GM21529 (cell line): ENCODE results near the gene CPT1B.
"Not testable (repeated sequence)": the region's sequence is repeated elsewhere in the genome, so short reads cannot be mapped to it uniquely, and the experiment has no call there.

Experiments
- ATAC-seq: cut with Tn5 transposase; IDR thresholded peaks from one replicate; pipeline ENCODE4 v1.9.1; 2021; ENCODE audit not compliant: unreplicated experiment

The CPT1B gene

GRCh38 chr22:50547263-50547985 is 30.8 kb downstream of the CPT1B start:
- ATAC-seq, result no peak

DNA sequence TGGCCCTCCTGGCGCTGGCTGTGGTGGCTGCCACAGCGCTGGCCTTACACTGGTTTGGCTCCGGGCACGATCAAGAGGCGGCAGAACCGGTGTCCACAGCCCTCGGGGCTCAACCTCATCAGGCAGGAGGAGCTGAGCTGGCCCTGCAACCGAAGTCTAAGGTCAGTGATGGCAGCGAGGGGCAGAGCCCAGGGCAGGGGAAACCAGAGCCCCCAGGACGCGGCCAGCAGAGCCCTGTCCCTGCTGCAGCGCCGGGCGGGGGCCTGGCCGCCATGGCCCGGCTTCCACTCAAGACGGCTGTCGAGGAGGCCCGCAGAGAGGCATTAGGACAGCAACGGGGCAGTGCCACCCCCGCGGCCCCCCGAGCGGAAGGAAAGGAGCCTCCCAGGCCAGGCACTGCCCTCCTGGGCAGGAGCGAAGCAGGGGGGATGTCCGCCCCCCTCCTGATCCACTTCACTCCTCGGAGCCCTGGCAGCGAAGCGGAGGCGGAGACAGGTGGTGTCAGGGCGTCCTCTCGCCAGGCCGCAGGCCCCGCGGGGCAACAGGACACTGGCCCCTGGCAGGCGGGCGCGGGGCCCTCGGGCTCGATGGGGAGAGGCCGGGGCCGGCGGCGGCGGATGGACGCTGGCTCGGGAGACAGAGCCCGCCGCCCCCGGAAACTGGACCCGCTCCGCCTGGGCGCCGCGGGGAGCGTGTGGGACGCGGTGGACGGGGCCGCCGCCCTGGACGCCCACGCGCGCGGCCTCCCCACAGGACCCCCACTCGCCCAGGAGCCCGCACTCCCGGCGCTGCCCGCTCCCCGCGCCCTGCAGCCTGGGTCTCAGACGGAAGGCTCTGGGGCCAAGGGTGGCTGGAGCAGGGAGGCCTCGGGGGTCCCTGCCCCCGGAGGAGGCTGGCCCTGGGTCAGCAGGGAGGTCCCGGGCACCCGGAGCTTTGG is 31.6 kb downstream of the CPT1B start:
- ATAC-seq, result no peak

GRCh38 chr22:50545522-50546325 is 32.5 kb downstream of the CPT1B start, which contains the start of gene KLHDC7B:
KLHDC7B (plus strand) TSS chr22:50545899; CDS start chr22:50546244, 345 bp downstream.
- no peak for ATAC-seq

GRCh38 chr22:50544746-50545253 is 33.4 kb downstream of the CPT1B start:
- no peak for ATAC-seq

DNA sequence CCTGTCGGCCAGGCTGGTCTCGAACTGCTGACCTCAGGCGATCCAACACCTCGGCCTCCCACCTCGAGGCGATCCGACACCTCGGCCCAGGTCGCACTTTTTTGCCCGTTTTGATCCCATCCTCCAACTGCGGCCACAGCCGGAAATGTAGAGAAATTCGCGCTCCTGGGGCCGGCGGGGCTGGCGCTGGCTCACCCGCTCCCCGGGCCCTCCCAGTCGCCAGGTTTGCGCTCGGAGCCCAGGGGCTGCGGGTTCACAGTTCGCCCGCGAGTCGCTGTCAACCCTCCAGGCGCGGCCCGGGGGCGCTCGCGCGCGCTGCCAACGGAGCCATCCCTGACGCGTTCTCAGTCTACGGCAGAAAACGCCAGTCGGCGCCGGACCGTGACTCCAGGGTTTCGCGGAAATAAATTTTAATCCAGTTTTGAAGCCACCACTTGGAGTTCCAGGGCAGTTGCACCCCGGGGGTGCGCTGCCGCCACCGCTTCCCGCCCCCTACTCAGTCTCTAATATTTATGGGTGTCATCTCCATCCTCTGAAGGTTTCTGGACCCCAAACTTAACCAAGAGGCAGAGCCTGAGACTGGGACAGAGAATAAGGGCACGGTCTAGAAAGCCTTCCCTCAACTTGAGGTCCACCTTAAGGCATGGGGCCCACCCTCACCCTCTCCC is 34.0 kb downstream of the CPT1B start:
- ATAC-seq, result no peak

- no peak for ATAC-seq
Measured at GRCh38 chr22:50542416-50542927, 35.8 kb downstream of the CPT1B start.

DNA sequence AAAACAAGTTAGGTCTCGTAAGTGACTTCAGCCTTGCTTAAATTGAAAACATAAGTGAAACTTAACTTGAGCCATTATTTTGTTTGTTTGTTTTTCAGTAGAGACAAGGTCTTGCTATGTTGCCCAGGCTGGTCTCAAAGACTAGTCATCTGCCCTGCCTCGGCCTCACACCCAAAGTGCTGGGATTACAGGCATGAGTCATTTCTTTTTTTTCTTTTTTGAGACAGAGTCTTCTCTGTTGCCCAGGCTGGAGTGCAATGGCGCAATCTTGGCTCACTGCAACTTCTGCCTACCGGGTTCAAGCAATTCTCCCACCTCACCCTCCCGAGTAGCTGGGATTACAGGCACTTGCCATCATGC is 36.6 kb downstream of the CPT1B start:
- not testable (repeated sequence) for ATAC-seq

GRCh38 chr22:50540381-50540780 is 37.8 kb downstream of the CPT1B start:
- no peak for ATAC-seq

- ATAC-seq, result no peak
Measured at GRCh38 chr22:50537765-50538164, 40.5 kb downstream of the CPT1B start.

GRCh38 chr22:50536226-50536625 is 42.0 kb downstream of the CPT1B start:
- ATAC-seq, result no peak

DNA sequence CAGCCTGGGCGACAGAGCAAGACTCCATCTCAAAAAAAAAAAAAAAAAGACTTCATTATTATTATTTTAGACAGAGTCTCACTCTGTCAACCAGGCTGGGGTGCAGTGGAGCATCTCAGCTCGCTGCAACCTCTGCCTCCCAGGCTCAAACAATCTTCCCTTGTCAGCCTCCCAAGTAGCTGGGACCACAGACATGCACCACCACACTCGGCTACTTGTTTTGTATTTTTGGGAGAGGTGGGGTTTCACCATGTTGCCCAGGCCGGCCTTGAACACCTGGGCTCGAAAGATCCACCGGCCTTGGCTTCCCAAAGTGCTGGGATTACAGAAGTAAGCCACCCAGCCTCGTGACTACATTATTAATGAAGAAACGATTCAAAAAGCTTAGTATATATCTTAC is 43.1 kb downstream of the CPT1B start:
- ATAC-seq, result no peak

DNA sequence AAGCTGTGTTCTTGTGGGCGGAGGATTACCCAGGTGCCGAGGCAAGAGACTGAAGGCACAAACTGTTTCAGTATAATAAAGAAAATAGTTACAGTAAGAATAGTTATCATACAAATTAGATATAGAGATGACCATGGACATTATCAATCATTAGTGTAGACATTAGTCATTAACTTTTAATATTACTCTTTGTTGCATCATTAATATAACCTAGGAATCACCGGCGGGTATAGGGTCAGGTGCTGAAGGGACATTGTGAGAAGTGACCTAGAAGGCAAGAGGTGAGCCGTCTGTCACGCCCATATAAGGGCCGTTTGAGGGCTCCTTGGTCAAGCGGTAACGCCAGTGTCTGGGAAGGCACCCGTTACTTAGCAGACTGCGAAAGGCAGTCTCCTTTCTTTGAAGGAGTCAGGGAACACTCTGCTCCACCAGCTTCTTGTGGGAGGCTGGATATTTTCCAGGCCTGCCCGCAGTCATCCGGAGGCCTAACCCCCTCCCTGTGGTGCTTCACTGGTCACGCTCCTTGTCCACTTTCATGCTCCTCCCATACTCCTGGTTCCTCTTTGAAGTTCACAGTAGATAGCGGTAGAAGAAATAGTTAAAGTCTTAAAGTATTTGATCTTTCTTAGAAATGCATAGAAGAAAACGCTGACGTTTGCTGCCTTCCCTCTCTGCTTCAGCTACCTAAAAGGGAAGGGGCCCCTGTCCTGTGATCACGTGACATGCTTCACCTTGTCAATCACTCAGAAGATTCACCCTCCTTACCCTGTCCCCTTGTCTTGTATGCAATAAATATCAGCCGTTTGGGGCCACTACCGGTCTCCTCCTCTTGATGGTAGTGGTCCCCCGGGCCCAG is 44.1 kb downstream of the CPT1B start:
- not testable (repeated sequence) for ATAC-seq

DNA sequence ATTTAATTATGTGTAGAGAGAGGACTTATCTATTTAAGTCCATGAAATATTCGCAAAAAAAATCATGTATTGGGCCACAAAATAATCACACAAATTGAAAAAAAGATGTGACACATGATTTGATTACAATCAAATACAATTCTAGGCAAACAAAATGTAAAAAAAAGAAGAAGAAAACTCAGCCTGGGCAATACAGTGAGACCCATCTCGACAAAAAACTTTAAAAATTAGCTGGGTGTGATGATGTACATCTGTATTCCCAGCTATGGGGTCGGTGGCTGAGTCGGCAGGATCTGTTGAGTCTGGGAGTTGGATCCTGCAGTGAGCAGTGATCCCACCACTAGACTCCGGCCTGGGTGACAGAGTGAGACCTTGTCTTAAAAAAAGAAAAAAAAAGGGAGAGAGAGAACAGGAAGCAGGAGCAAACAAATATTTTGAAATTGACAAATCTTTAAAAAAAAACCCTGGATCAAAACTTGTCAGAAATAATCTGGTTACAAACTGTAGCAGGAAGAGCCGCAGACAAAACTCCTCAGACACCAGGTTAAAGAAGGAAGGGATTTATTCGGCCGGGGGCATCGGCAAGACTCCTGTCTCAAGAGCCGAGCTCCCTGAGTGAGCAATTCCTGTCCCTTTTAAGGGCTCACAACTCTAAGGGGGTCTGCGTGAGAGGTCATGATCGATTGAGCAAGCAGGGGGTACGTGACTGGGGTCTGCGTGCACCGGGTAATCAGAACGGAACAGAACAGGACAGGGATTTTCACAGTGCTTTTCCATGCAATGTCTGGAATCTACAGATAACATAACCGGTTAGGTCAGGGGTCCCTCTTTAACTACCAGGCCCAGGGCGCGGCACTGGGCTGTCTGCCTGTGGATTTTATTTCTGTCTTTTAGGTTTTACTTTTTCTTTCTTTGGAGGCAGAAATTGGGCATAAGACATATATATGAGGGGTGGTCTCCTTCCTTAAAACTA is 45.1 kb downstream of the CPT1B start:
- no peak for ATAC-seq

DNA sequence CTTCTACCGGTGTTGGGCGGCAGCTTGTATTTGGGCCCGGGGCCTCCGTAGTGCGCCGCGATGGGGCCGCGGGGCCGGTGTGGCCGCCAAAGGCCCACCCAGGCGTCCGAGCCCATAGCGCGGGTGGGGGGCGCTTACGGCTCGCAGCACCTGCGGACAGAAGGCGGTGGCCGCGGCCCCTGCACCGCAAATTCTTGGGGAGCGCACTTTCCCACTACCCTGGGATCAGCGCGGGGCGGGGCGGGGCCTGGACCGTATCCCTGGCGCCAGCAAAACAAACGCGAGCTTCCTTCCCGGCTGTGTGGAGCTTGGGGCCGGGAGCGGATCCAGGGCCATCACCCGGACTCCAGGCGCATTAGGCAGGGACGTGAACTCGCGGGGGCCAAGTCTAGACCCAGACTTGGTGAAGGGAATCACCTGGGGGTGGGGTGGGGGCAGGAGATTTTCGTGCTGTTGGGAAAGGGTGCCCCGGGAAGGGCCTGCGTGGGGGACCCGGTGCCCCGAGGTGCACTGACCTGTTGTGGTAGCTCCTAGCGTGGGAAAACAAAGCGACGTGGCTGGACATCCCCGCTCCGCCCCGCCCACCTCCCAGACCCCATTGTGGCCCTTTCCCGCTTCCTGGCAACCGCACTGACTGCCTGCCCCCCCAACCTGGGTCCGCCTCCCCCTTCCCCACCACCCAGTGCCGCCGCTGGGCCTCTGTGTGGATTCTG is 46.1 kb downstream of the CPT1B start:
- ATAC-seq, result no peak

GRCh38 chr22:50531546-50531961 is 46.7 kb downstream of the CPT1B start:
- ATAC-seq, result no peak

- ATAC-seq, result peak; percentile 21
Measured at GRCh38 chr22:50530877-50531545, 47.2 kb downstream of the CPT1B start.

DNA sequence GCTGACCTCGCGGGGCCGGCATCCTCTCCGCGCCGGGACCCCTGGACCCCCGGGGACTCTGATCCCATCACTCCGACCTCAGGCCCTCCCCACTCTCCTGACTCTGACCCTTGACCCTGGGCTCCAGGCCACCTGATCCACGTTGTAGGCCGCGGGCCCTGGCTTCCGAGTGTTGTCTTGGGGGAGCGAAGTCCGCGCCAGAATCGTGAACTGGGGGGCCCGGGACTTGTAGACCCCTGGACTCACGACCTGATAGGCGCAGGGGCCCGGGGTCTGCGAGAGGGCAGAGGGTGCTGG is 47.7 kb downstream of the CPT1B start:
- ATAC-seq, result peak; percentile 1
